ENCODE data around the gene BTG1. TPM values are rescaled to one million over a fixed set of nuclear protein-coding genes. Genes with fewer than 3 reads are reported as not detected.

Gene BTG1, protein sequence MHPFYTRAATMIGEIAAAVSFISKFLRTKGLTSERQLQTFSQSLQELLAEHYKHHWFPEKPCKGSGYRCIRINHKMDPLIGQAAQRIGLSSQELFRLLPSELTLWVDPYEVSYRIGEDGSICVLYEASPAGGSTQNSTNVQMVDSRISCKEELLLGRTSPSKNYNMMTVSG
- 100 to 1,000 TPM; 131 to 648 TPM for total RNA-seq

DNA sequence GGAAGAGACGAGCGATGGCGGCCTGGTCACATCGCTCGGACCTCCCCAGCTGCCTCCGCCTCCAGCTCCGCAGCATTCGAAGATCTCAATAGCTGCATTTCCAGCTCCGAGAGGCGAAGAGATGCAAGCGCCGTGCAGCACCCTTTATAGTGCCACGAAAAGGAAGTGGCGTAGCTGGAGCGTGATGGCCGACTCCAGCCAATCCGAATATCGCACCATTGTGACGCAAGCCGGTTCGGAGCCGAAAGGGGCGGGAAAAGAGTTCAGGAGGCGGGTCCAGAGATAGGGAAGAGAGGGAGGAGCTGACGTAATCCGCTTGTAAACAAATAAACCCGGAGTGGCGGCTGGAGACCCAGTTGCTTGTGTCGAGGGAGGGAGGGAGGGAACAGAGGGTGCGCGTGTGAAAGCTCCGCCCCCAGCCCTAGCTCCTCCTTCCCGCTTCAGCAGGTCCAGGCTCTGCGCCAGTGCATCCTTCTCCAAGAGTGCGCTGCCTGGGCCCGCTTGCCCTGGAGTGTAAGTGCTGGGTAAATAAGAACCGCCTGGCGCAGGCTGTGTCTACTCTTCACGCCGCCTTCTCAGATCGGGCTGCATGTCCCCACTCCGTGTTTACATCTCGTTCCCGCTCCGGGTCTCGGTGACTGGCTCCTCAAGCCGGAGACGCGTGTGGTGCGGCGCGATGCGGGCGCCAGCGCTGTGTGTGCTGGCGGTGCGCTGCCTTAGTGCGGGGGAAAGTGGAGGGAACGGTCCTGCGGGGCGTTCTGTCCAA is at the start of gene BTG1:
TSS of gene BTG1 (minus strand) at position 116 of the 766 bp plus-strand sequence. CDS start 311 bp downstream, outside the sequence.
- Mint-ChIP-seq H3K9me3 (no peaks in the 10 kb centered on the region), H3K4me3 (peak within 1 kb of the TSS; percentile 100), H3K4me1 (peaks cover 17% of the 10 kb centered on the region), H3K36me3 (ENCODE audit: low read depth) (peaks cover 75% of the 10 kb centered on the region), H3K27me3 (no peaks in the 10 kb centered on the region), H3K27ac (peak within 1 kb of the TSS; percentile 87)
- ATAC-seq (replicated peaks), result peak; percentile 82

DNA sequence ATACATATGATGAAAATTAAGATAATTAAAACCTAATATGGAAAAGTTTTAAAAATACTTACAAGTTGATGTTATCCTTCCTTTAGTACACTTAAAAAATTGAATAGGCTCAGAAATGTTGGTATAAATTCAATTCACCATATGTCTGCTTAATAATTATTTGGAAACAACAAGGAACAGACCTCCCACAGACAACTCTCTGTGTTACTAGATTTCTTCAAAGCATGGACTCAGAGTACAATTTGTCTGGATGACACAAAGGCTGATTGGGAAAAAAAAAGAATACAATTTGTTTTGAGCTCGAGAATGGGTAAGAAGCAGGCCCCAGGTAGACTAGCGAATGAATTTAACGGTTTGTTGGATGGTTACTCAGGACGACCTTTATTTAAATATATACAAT is 48.9 kb upstream of the BTG1 start:
- H3K36me3 Mint-ChIP-seq (ENCODE audit: low read depth), result no peaks in the 10 kb centered on the region
- no peak overlapping the region for H3K4me3 Mint-ChIP-seq
- no peaks in the 10 kb centered on the region for H3K4me1 Mint-ChIP-seq
- peaks cover 6% of the 10 kb centered on the region for H3K9me3 Mint-ChIP-seq
- ATAC-seq (replicated peaks), result no peak
- no peak overlapping the region for H3K27ac Mint-ChIP-seq
- no peaks in the 10 kb centered on the region for H3K27me3 Mint-ChIP-seq

DNA sequence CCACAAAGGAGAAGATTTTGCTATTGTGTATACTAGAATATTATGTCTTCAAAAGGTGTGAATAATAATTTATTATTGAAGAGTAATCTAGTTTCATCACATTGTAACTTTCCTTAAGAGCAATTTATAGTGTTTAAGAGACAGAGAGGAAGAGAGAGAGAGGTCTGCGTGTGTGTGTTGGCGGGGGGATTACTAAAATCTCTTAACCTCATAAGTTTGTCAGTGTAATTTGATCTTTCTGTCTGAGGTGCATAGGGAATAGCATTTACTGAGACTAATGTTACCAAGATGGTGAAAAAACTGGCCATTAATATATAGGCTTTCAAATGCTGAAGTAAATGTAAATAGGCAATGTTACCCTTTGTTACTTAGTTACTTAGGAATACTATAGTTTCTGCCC is 48.2 kb upstream of the BTG1 start:
- no peak overlapping the region for H3K27ac Mint-ChIP-seq
- no peaks in the 10 kb centered on the region for H3K36me3 Mint-ChIP-seq (ENCODE audit: low read depth)
- H3K4me1 Mint-ChIP-seq, result no peaks in the 10 kb centered on the region
- ATAC-seq (replicated peaks), result no peak
- no peak overlapping the region for H3K4me3 Mint-ChIP-seq
- no peaks in the 10 kb centered on the region for H3K27me3 Mint-ChIP-seq
- H3K9me3 Mint-ChIP-seq, result peaks cover 6% of the 10 kb centered on the region

DNA sequence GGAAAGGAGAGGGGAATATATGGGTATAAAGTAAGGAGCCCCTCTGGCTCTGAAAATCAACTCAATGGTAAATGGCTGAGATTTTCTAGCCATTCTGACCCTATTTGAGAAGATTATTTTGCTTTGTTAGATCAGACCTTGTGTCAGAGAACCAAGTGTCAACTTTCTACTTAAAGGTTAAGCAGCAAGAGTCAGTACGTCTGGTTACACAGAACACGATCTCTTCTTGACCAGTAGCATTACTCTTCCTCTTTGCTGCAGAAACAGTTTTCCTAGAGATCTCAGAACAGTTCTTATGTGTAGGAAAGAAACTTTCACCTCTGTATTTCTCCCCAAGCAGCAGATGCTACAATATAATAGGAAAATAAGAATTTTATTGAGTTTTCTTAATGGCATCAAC is 47.4 kb upstream of the BTG1 start:
- peaks cover 6% of the 10 kb centered on the region for H3K9me3 Mint-ChIP-seq
- H3K27me3 Mint-ChIP-seq, result no peaks in the 10 kb centered on the region
- H3K27ac Mint-ChIP-seq, result no peak overlapping the region
- H3K4me1 Mint-ChIP-seq, result no peaks in the 10 kb centered on the region
- no peaks in the 10 kb centered on the region for H3K36me3 Mint-ChIP-seq (ENCODE audit: low read depth)
- H3K4me3 Mint-ChIP-seq, result no peak overlapping the region
- ATAC-seq (replicated peaks), result no peak

DNA sequence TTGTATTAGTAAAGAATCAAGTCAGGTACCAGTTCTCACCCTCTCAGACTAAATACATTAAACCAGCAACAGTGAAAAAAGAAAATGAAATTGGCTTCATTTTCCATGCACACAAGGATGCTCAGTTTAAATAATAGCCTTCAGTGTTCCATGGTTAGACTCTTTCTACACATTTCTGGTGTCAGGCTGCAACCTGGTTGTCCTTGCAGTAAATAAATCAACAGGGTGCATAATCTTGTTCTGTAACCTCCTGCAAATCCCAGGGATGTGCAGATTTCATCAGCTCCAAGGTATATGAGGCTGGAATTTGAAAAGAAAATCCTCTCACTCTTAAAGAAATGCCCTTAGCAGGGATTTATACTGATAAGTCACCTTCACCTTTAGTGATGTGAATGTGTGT is 46.7 kb upstream of the BTG1 start:
- no peaks in the 10 kb centered on the region for H3K4me1 Mint-ChIP-seq
- no peak overlapping the region for H3K27ac Mint-ChIP-seq
- H3K9me3 Mint-ChIP-seq, result peaks cover 6% of the 10 kb centered on the region
- no peaks in the 10 kb centered on the region for H3K27me3 Mint-ChIP-seq
- no peak overlapping the region for H3K4me3 Mint-ChIP-seq
- ATAC-seq (replicated peaks), result no peak
- H3K36me3 Mint-ChIP-seq (ENCODE audit: low read depth), result no peaks in the 10 kb centered on the region

DNA sequence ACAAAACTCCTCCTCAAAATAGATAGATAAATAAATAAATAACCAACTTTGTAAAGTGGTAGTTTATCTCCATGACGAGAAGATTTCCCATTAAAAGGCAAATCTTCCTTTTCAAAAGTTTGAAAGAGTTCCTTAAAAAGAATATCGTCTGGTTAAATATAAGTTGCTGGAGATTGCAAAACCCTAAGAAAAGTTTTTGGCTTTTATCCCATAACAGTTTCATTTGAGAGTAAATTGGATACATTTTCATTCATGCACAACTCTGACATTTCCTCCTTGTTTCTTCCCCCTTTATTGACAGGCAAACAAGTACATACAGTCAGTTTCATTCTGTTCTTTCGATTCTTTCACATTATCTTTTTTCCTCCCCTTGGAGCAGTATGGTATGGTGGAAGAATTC is 45.4 kb upstream of the BTG1 start:
- ATAC-seq (replicated peaks), result no peak
- Mint-ChIP-seq H3K27ac (no peak overlapping the region), H3K36me3 (ENCODE audit: low read depth) (no peaks in the 10 kb centered on the region), H3K4me1 (peaks cover 6% of the 10 kb centered on the region), H3K4me3 (no peak overlapping the region), H3K27me3 (no peaks in the 10 kb centered on the region), H3K9me3 (peaks cover under 1% of the 10 kb centered on the region)

DNA sequence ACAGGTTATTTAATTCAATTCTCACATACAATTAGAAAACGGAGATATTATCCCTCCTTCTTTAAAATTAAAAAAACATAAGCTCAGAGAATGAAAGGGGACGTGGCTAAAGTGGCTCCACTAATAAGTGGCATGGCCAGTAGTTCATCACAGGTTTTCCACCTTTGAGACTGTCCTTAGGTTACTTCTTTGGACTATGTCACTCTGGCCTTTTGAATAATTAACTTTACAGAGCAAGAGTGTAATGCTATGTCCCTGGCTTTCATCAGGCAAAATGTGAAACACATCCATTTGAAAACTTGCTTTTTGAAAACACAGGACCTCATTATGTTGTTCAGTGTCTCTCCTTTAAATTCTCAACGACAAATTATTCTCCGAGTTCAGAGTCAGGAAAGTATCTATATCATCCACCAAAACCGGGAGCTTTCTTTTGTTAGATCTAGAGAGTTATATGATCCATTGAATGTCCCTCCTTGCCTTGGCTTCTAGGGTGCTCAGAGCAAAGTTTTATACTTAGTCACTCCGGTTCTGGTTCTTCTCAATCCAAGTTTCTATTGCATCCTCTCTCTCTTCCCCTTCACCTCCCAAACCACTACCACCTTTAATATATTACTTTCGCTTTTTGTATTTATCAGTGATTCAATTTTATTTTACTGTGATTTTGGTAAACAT is 43.0 kb upstream of the BTG1 start:
- ATAC-seq (replicated peaks), result no peak
- no peaks in the 10 kb centered on the region for H3K9me3 Mint-ChIP-seq
- no peaks in the 10 kb centered on the region for H3K27me3 Mint-ChIP-seq
- H3K36me3 Mint-ChIP-seq (ENCODE audit: low read depth), result no peaks in the 10 kb centered on the region
- no peak overlapping the region for H3K4me3 Mint-ChIP-seq
- no peak overlapping the region for H3K27ac Mint-ChIP-seq
- H3K4me1 Mint-ChIP-seq, result peaks cover 24% of the 10 kb centered on the region

DNA sequence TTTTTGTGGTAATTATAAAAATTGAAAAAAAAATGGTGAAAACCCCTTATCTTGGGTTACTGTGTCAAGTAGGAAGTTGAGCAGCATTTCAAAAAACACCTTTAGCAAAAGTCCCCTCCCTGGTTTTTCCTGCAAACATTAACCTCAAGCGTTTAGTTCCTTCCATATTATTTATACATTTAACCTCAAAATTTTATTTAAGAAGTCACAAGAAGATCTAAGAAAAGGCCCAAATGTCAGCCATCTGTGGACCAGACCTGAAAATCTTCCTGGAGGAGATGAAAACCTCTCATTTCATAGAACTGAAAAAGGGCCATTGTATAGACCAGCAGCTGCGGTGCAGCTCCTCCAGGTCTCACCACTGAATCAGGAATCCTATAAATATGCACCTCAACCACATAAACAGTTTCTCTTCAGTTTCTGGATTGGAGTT is 40.4 kb upstream of the BTG1 start:
- no peaks in the 10 kb centered on the region for H3K9me3 Mint-ChIP-seq
- H3K4me1 Mint-ChIP-seq, result peaks cover 30% of the 10 kb centered on the region
- peak overlapping the region; percentile 56 for H3K27ac Mint-ChIP-seq
- H3K36me3 Mint-ChIP-seq (ENCODE audit: low read depth), result no peaks in the 10 kb centered on the region
- H3K27me3 Mint-ChIP-seq, result no peaks in the 10 kb centered on the region
- peak overlapping the region; percentile 46 for H3K4me3 Mint-ChIP-seq
- ATAC-seq (replicated peaks), result peak; percentile 30

DNA sequence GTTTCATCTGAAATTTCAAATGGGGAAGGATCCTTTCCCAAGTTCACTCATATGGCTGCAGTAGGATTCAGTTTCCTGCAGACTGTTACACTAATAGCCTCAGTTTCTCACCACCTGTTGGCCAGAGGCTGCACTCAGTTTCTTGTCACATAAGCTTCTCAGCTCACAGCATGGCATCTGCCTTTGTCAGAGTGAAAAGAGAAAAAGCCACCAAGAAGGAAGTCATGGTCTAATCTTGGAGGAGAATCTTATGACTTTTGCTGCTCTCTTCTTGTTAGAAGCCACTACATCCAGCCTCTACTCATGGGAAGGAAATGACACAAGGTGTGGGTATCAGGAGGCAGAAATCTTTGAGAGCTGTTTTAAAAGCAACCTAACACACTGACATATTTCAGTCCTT is 39.4 kb upstream of the BTG1 start:
- Mint-ChIP-seq H3K4me3 (peak overlapping the region; percentile 46), H3K27ac (peak overlapping the region; percentile 56), H3K27me3 (no peaks in the 10 kb centered on the region), H3K36me3 (ENCODE audit: low read depth) (no peaks in the 10 kb centered on the region), H3K4me1 (peaks cover 30% of the 10 kb centered on the region), H3K9me3 (no peaks in the 10 kb centered on the region)
- peak; percentile 93 for ATAC-seq (replicated peaks)

DNA sequence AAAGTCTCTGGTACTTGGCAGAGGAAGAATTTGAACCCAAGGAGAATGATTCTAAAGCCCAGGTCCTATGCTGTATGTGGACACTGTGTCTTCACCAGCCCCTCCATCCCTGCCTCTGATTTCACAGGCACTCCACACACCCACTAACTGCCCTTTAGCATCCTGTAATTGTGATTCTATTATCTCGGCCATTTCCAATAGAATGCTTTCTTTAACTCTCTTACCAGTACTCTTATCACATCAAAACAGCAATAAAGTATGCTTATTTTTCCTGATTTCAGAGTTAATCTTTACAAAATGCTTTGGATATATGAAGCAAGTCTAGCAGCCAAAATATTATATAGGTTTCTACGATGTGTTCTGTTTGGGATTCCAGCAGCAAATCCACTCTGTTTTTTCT is 37.9 kb upstream of the BTG1 start:
- ATAC-seq (replicated peaks), result no peak
- peaks cover 30% of the 10 kb centered on the region for H3K4me1 Mint-ChIP-seq
- no peaks in the 10 kb centered on the region for H3K27me3 Mint-ChIP-seq
- H3K9me3 Mint-ChIP-seq, result no peaks in the 10 kb centered on the region
- no peak overlapping the region for H3K27ac Mint-ChIP-seq
- no peak overlapping the region for H3K4me3 Mint-ChIP-seq
- no peaks in the 10 kb centered on the region for H3K36me3 Mint-ChIP-seq (ENCODE audit: low read depth)

DNA sequence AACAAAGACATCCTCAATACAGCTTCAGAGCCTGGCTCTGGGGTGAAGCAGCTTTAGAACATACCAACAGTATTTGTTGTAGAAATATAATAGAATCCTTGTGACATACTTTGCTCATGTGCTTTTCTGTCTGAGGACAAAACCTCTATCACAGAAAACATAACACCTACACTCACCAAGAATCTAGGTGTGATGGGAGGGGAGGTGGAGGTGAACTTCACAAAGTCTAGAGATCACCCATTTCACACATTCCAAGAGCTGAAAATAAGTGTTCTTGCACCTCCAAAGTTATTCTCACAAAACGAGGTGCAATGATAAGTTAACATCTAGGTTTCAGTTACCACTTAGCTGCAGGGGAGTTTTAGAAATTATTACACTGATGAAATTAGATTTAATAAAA is 32.7 kb upstream of the BTG1 start:
- Mint-ChIP-seq H3K36me3 (ENCODE audit: low read depth) (no peaks in the 10 kb centered on the region), H3K9me3 (no peaks in the 10 kb centered on the region), H3K27me3 (no peaks in the 10 kb centered on the region), H3K4me3 (no peak overlapping the region), H3K27ac (no peak overlapping the region), H3K4me1 (peaks cover 5% of the 10 kb centered on the region)
- no peak for ATAC-seq (replicated peaks)

DNA sequence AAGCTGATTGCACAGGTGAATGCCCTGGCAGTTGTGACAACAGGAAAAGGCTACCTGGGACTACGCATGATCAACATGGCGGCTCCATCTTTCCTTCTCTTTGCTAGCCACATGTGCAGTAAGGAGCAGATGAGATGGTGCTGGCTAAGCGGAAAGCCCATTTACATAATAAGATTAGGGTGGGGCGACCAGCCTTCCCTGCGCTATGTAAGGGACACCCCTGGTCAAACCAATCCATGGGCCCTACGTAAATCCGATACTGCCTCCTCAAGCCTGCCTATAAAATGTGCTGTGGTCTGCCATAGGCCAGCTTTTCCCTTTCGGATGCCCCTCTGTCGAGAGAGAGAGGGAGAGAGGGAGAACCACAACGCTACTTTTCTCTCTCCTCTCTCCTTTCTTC is 31.0 kb upstream of the BTG1 start:
- H3K27ac Mint-ChIP-seq, result no peak overlapping the region
- H3K4me3 Mint-ChIP-seq, result no peak overlapping the region
- no peaks in the 10 kb centered on the region for H3K27me3 Mint-ChIP-seq
- no peaks in the 10 kb centered on the region for H3K36me3 Mint-ChIP-seq (ENCODE audit: low read depth)
- no peaks in the 10 kb centered on the region for H3K9me3 Mint-ChIP-seq
- no peaks in the 10 kb centered on the region for H3K4me1 Mint-ChIP-seq
- no peak for ATAC-seq (replicated peaks)

DNA sequence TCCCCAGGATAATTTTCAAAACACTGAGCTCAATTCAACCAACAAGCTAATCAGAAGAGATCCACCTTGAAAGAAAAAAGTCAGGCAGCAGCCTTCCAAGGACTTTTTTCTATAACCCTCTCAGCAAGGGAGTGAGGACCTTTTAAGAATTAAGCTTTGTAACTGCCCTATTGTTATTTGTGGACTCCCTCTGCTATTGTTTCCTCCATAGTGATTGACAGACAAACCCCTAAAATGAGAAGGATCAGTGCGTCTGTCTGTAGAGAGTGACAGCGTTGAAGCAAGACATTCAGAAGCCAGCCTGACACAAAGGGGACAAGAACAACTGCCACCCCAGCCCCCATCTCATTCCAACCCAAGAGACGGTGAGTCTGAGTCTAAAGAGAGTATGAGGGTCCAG is 30.3 kb upstream of the BTG1 start:
- no peak for ATAC-seq (replicated peaks)
- Mint-ChIP-seq H3K4me3 (no peak overlapping the region), H3K9me3 (no peaks in the 10 kb centered on the region), H3K36me3 (ENCODE audit: low read depth) (no peaks in the 10 kb centered on the region), H3K4me1 (no peaks in the 10 kb centered on the region), H3K27me3 (no peaks in the 10 kb centered on the region), H3K27ac (no peak overlapping the region)

DNA sequence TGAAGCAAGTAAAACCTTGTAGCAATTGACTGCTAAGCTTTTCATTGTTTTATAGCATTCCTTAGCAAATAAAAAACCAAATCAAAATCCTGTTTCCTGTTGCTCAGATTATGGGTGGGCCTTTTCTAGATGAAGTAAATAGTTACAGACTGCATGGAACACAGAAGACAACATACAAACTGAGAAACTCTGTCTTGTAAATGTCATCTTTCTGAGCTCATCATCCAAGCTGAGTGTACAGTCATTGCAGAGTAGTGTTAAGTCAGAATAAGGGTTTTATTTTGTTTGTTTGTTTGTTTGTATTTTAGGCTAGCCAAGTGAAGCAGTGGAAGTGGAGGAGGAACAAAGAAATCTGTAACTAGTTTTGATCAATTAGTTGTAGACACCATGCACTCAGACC is 24.4 kb upstream of the BTG1 start:
- Mint-ChIP-seq H3K27me3 (no peaks in the 10 kb centered on the region), H3K4me1 (no peaks in the 10 kb centered on the region), H3K9me3 (no peaks in the 10 kb centered on the region), H3K36me3 (ENCODE audit: low read depth) (no peaks in the 10 kb centered on the region), H3K27ac (peak overlapping the region; percentile 18), H3K4me3 (no peak overlapping the region)
- peak; percentile 26 for ATAC-seq (replicated peaks)

DNA sequence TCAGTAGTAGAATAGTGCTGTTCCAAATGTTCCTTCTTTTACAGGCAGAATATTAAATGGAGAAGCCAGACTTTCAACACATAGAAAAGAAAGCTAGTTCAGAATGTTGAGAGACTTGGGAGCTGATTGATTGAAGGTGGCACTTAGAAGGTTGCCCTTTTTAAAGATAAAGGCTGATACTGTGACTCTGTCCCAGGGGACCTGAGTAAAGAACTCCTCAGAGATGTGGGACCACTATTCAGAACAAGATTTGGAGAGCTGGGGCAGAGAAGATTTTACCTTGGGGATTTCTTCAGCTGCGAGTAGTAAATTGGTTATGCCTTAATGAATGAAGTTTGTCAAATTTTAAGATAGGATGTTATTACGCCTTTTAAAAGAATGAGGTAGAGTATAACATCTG is 21.4 kb upstream of the BTG1 start:
- H3K27ac Mint-ChIP-seq, result no peak overlapping the region
- H3K9me3 Mint-ChIP-seq, result peaks cover 3% of the 10 kb centered on the region
- H3K36me3 Mint-ChIP-seq (ENCODE audit: low read depth), result no peaks in the 10 kb centered on the region
- H3K27me3 Mint-ChIP-seq, result no peaks in the 10 kb centered on the region
- peaks cover 4% of the 10 kb centered on the region for H3K4me1 Mint-ChIP-seq
- ATAC-seq (replicated peaks), result no peak
- H3K4me3 Mint-ChIP-seq, result no peak overlapping the region
